Measurements from ENCODE around the gene PRMT7.

GRCh38 chr16:68401871-68402747 lies 91.3 kb downstream of the PRMT7 start:
- no peak for TF ChIP-seq CTCF (conservative IDR thresholded peaks at IDR 0.05; ENCODE audit: low read length)
- TF ChIP-seq EZH2phosphoT487 (IDR thresholded peaks at IDR 0.05; ENCODE audit: borderline replicate concordance, low read depth, low read length) = no peak

Data from OCI-LY7 (cell line).